Retinal pigment epithelial cell (primary cell): ENCODE results near the gene CPS1.

Experiments used
- DNase-seq: peaks from one replicate; pipeline ENCODE4 v3.0.0-alpha.2; 2010; ENCODE audit warnings: low read depth
- H3K4me3 ChIP-seq: 2 replicates; pipeline ENCODE4 v1.5.1; 2011; ENCODE audit warnings: mild to moderate bottlenecking, low read length, control low read depth, moderate library complexity
- CTCF ChIP-seq: conservative IDR thresholded peaks from 2 replicates; pipeline ENCODE4 v1.5.1; 2011; ENCODE audit warnings: low read depth, low read length, control low read depth, inconsistent platforms

Gene CPS1

GRCh38 chr2:210527286-210527685 lies 29.1 kb upstream of the CPS1 start:
- no peak for TF ChIP-seq CTCF
- no peak overlapping the region for H3K4me3 ChIP-seq
- no peak for DNase-seq

DNA sequence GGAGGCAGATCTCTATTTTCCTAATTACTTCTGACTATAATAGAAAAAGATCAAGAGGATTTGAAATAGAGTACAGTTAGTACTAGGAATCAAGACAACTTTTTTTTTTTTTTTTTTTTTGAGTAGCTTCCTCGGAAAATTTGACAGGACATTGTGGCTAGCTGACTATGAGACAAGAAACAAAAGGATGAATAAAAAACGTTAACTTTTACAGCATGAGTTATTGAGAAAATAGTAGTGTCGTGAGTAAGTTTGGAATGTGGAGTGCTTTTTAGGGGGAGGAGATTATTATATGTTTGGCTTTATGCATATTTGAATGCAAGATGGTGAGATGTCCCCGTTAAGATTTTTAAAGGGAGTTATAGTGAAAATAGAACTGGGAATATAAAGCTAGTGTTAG lies 27.7 kb upstream of the CPS1 start:
- no peak for DNase-seq
- no peak overlapping the region for H3K4me3 ChIP-seq
- TF ChIP-seq CTCF: no peak

- no peak for TF ChIP-seq CTCF
- DNase-seq: no peak
- no peak overlapping the region for H3K4me3 ChIP-seq
Measured at GRCh38 chr2:210531050-210531449, 25.3 kb upstream of the CPS1 start.

- no peak for DNase-seq
- no peak overlapping the region for H3K4me3 ChIP-seq
- no peak for TF ChIP-seq CTCF
Measured at GRCh38 chr2:210531482-210531881, 24.9 kb upstream of the CPS1 start.

DNA sequence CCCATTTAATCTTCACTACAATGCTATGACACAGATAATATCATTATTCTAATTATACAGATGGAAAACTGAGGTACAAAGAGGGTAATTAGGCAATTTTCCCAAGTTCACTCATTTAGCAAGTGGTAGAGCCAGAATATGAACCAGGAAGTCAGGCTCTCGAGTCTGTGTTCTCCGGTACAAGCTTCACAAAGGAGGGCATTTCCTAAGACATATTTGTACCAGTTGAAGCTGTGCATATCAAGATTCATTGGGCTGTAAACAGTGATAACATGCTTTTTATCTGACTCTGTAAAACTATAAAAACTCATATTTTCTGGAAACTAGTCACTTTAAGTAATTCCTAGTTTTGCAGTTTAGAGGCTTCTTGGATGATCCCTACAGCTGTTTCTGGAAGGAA lies 23.0 kb upstream of the CPS1 start:
- TF ChIP-seq CTCF: no peak
- H3K4me3 ChIP-seq: no peak overlapping the region
- no peak for DNase-seq

DNA sequence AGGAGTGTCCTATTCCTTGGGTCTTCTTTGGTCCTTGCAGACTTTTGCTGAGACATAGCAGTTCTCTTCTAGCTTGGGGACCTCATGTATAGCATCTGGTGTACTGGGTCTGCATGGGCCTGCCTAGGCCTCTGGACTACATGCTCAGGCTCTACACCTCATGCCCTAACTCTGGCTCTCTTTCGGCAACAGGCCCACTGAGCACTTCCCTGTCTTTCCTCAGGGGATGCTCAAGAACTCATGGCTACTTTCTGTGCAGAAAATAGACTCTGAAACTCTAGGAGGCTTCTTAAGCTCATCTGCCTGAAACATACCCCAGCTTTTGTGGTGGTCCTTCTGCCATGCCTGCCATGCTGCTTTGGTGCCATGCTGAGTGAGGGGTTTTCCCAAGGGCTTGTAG lies 21.5 kb upstream of the CPS1 start:
- no peak for DNase-seq
- TF ChIP-seq CTCF: no peak
- no peak overlapping the region for H3K4me3 ChIP-seq

- TF ChIP-seq CTCF: no peak
- no peak overlapping the region for H3K4me3 ChIP-seq
Measured at GRCh38 chr2:210536973-210537650, 19.3 kb upstream of the CPS1 start.

More at GRCh38 chr2:210536973-210537650, 19.3 kb upstream of the CPS1 start:
- no peak for DNase-seq
